Osteocyte (in vitro differentiated cells): ENCODE results near the gene DOHH. TPM values are rescaled to one million over a fixed set of nuclear protein-coding genes. Genes with fewer than 3 reads are reported as not detected.

Source experiments
- DNase-seq: peaks from one replicate; pipeline ENCODE4 v3.0.0; 2021; ENCODE audit warnings: mixed read lengths; ENCODE audit not compliant: unreplicated experiment; ENCODE audit errors: extremely low spot score
- H3K27ac Mint-ChIP-seq: one replicate; pipeline ENCODE4 v1.8.0; 2021; ENCODE audit warnings: mild to moderate bottlenecking, mixed read lengths; ENCODE audit not compliant: unreplicated experiment
- H3K27me3 Mint-ChIP-seq: one replicate; pipeline ENCODE4 v1.8.0; 2021; ENCODE audit warnings: mixed read lengths; ENCODE audit not compliant: unreplicated experiment
- H3K36me3 Mint-ChIP-seq: one replicate; pipeline ENCODE4 v1.8.0; 2021; ENCODE audit warnings: mixed read lengths; ENCODE audit not compliant: unreplicated experiment
- H3K4me1 Mint-ChIP-seq: one replicate; pipeline ENCODE4 v1.8.0; 2021; ENCODE audit warnings: mixed read lengths; ENCODE audit not compliant: unreplicated experiment
- H3K4me3 Mint-ChIP-seq: one replicate; pipeline ENCODE4 v1.8.0; 2021; ENCODE audit warnings: mild to moderate bottlenecking, moderate library complexity, mixed read lengths; ENCODE audit not compliant: unreplicated experiment
- H3K9me3 Mint-ChIP-seq: one replicate; pipeline ENCODE4 v1.8.0; 2021; ENCODE audit warnings: mixed read lengths; ENCODE audit not compliant: unreplicated experiment
- CTCF ChIP-seq: fragments of 200-600 bp; sonication (generic); IDR thresholded peaks from 2 replicates; pipeline ENCODE4 v1.5.0; 2021; ENCODE audit warnings: antibody characterized with exemption, mild to moderate bottlenecking, moderate library complexity
- total RNA-seq: library from RNA; stranded (reverse); gene quantifications from 2 replicates; pipeline ENCODE4 v1.2.1, GENCODE V29; 2021

DOHH gene
- total RNA-seq, 1 donor from 2014 or later, result 10.8 TPM

GRCh38 chr19:3478409-3479176 lies 21.9 kb downstream of the DOHH start:
- Mint-ChIP-seq H3K27ac (no peak overlapping the region), H3K27me3 (peaks cover 9% of the 10 kb centered on the region), H3K4me1 (no peaks in the 10 kb centered on the region), H3K4me3 (no peak overlapping the region), H3K9me3 (no peaks in the 10 kb centered on the region), H3K36me3 (no peaks in the 10 kb centered on the region)
- DNase-seq, result no peak
- TF ChIP-seq CTCF, result no peak

DNA sequence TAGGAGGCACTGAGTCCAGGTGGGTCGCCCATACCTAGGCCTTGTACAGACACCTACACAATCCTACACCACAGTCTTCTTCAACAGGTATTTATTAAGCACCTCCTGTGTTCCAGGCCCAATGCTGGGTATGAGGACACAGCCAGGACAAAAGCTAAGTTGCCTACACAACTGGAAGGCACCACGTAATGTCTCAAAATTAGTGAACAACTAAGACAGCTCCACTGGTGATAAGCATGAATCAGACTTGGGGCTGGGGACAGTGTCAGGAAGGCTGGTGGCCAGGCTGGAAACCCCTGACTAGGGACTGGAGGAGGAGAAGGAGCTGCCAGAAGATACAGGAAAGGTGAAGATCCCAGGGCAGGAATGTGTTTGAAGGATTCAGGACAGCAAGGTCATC lies 22.5 kb downstream of the DOHH start:
- Mint-ChIP-seq H3K4me1 (no peaks in the 10 kb centered on the region), H3K27me3 (peaks cover 9% of the 10 kb centered on the region), H3K27ac (no peak overlapping the region), H3K36me3 (no peaks in the 10 kb centered on the region), H3K4me3 (no peak overlapping the region), H3K9me3 (no peaks in the 10 kb centered on the region)
- no peak for DNase-seq
- no peak for TF ChIP-seq CTCF

- DNase-seq, result no peak
- H3K4me3 Mint-ChIP-seq, result no peak overlapping the region
- no peak for TF ChIP-seq CTCF
- no peaks in the 10 kb centered on the region for H3K4me1 Mint-ChIP-seq
- no peaks in the 10 kb centered on the region for H3K36me3 Mint-ChIP-seq
- H3K27me3 Mint-ChIP-seq, result peaks cover 9% of the 10 kb centered on the region
- H3K27ac Mint-ChIP-seq, result no peak overlapping the region
- H3K9me3 Mint-ChIP-seq, result no peaks in the 10 kb centered on the region
These were observed 23.0 kb downstream of the DOHH start for GRCh38 chr19:3477506-3477905.

DNA sequence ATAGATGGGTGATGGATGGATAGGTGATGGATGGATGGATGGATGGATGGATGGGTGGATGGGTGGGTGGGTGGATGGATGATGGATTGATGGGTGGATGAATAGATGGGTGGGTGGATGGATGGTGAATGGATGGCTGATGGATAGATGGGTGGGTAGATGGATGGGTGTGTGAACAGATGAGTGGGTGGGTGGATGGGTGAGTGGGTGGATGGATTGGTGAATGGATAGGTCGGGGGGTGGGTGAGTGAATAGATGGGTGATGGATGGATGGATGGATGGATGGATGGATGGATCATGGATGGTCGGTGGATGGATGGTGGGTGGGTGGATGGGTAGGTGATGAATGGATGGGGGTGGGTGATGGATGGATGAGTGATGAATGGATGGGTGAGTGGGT lies 23.6 kb downstream of the DOHH start:
- TF ChIP-seq CTCF, result no peak
- Mint-ChIP-seq H3K36me3 (no peaks in the 10 kb centered on the region), H3K9me3 (no peaks in the 10 kb centered on the region), H3K27ac (no peak overlapping the region), H3K4me3 (no peak overlapping the region), H3K4me1 (no peaks in the 10 kb centered on the region), H3K27me3 (peaks cover 6% of the 10 kb centered on the region)
- no peak for DNase-seq

- DNase-seq, result no peak
- Mint-ChIP-seq H3K4me1 (peaks cover 2% of the 10 kb centered on the region), H3K9me3 (no peaks in the 10 kb centered on the region), H3K36me3 (no peaks in the 10 kb centered on the region), H3K27me3 (peaks cover 2% of the 10 kb centered on the region), H3K4me3 (no peak overlapping the region), H3K27ac (no peak overlapping the region)
- no peak for TF ChIP-seq CTCF
These were observed 25.0 kb downstream of the DOHH start for GRCh38 chr19:3475449-3475848.
